GM10266 (cell line): ENCODE results near the gene STAB2.
A peak's percentile ranks its signal among the peaks of the same experiment; 100 is the strongest.

Experiments used
- DNase-seq: peaks from one replicate; pipeline ENCODE4 v3.0.0; 2012; ENCODE audit errors: extremely low spot score
- CTCF ChIP-seq: IDR thresholded peaks from 2 replicates; pipeline ENCODE4 v1.5.1; 2012; ENCODE audit warnings: mild to moderate bottlenecking, low read depth; ENCODE audit not compliant: control insufficient read depth, insufficient read depth; ENCODE audit errors: missing control alignments

The STAB2 gene

DNA sequence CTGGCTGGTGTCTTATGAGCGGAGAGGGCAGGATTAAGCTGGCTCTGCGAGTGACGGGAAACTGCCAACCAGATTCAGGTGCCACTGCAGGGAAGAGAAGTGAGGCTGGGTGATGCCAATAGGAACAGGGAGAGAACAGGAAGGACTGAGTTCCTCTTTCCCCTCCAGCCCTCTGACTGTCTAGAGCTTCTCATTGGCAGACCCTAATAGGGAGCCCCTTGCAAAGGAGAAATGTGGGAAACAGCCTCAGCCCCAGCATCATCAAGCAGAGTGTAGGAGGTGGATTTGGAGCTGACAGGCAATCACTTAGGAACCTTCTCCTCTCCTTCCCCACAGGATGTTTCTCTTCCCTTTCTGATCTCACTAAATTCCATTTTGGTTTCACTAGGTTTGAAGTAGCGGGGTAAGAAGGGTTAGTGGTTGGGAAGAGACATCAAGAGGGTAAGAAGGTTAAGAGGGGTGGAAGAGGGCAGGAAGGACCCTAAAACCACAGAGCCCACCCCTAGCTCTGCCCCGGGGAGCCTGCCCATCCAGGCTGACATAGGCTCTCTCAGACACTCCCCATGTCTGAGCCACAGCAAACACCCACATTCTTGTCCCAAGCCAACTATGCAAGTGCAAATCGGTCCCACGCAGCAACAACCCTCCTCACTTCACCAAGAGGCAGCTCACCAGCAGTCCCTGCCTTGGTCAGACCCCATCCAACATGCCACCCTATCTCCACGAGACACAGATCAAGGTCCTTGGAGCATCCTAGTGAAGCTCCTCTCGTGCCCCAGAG lies 111.1 kb downstream of the STAB2 start:
- DNase-seq, result no peak
- no peak for TF ChIP-seq CTCF

DNA sequence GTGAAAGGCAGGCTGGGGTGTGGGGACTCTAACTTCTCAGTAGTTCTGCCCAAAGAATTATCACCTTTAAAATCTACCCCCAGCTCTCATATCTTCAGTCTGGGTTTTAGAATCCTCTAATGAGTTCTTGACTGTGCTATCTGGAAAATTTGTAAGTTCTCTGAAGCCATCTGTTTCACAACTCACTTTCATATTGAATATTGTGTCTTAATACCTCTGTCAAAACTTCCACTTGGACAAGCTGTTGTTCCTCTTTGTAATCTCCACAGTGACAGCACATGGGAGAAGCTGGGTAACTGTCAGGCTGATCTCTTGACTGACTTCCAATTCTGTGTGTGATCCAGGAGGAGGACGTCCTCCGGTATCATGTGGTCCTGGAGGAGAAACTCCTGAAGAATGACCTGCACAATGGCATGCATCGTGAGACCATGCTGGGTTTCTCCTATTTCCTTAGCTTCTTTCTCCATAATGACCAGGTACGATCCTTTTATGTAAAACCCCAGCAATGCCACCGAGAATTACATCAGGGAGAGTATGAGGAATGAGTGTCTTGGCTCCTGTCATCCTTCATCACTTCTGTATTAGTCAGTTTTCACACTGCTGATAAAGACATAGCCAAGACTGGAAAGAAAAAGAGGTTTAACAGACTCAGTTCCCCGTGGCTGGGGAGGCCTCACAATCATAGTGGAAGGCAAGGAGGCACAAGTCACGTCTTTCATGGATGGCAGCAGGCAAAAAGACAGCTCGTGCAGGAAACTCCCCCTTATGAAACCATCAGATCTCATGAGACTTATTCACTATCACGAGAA lies 111.9 kb downstream of the STAB2 start:
- no peak for TF ChIP-seq CTCF
- DNase-seq, result peak; percentile 24

GRCh38 chr12:103705098-103705497 lies 118.0 kb downstream of the STAB2 start:
- DNase-seq, result no peak
- TF ChIP-seq CTCF, result no peak

DNA sequence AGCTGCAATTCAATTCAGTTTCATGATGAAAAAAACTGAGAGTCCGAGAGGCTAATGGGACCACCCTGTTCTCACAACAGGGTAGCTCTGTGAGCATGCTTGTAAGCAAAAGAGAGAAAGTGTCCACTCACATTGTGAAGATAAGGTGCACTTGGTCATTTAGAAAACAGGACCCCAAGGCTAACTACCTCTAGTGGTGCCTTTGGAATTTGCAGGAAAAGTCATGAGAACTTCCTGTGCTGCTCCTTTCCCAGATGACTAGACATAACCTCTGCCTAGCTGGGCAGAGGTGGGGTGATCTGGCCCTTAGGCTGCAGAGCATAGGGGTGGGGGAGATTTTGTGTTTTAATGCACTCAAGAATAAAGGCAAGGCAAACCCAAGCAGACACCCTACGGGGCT lies 118.9 kb downstream of the STAB2 start:
- DNase-seq, result no peak

DNA sequence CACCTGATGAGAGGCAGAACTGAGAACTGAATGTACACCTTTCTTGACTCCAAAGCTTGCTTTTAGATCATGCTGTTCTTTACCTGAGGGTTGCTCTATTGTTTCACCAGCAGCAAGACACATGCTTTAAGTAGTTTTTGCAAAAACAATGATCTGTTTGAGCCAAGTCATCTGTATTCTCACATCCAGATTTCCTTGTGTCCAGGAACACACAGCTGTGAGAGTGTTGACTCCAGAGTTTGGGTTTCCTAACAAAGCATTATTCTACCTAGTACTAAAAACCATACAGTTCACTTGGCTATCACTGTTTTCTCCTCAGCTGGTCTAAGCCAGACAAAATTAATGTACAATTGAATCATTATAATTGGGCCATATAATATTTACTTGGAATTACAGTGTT lies 120.4 kb downstream of the STAB2 start:
- TF ChIP-seq CTCF, result no peak
- DNase-seq, result no peak

More for the DNA sequence above, 118.9 kb downstream of the STAB2 start:
- TF ChIP-seq CTCF, result no peak

DNA sequence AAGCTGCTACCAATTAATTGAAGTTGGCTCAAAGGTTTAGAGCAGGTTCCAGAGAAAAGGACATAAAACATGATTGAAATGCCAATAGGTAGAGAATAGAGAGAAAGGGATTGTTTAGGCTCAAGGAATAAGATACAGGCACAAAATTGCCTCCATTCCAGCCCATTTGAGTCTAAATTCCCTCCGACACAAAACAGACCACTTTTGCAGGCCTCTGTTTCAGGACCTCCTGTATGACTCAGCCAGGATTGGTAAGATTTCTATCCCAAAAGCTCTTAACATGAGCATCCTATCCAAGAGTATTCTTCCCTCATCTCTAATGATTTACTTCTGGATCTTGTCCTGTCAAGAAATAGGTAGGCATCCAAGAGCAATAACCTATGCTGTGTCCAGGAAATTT lies 123.5 kb downstream of the STAB2 start:
- no peak for DNase-seq

More for the DNA sequence above, 123.5 kb downstream of the STAB2 start:
- no peak for TF ChIP-seq CTCF
